HL-60 (cell line): Measurements from ENCODE around the gene FNIP2.

ENCODE experiments used
- DNase-seq, 2 experiments: peaks; one replicate each; pipeline ENCODE4 v3.0.0-alpha.2; 2010 to 2020; ENCODE audit warnings: low read depth in 1 of 2, low spot score in 1 of 2
- H3K27ac ChIP-seq: fragments of 250-450 bp; sonication (Bioruptor Pico); replicated peaks from 2 replicates; pipeline ENCODE4 v1.5.1; 2020; ENCODE audit warnings: mild to moderate bottlenecking, moderate library complexity
- H3K27me3 ChIP-seq: fragments of 250-450 bp; sonication (Bioruptor Pico); 2 replicates; pipeline ENCODE4 v1.5.1; 2021; ENCODE audit warnings: mild to moderate bottlenecking, moderate library complexity; ENCODE audit not compliant: insufficient read depth, poor library complexity, severe bottlenecking
- H3K4me3 ChIP-seq: replicated peaks from 2 replicates; pipeline ENCODE4 v1.5.1; 2011; ENCODE audit warnings: mild to moderate bottlenecking, control low read depth, low read length; ENCODE audit not compliant: insufficient read depth
- CTCF ChIP-seq: IDR thresholded peaks from one replicate; pipeline ENCODE4 v1.5.1; 2011; ENCODE audit warnings: low read length, control low read depth, inconsistent platforms; ENCODE audit not compliant: insufficient read depth
- GABPA ChIP-seq: IDR thresholded peaks from 2 replicates; pipeline ENCODE4 v1.6.1; 2012; ENCODE audit warnings: low read depth
- POLR2AphosphoS5 ChIP-seq: IDR thresholded peaks from 2 replicates; pipeline ENCODE4 v1.6.1; 2012; ENCODE audit warnings: low read depth
- REST ChIP-seq: IDR thresholded peaks from 2 replicates; pipeline ENCODE4 v1.6.1; 2012; ENCODE audit warnings: low read depth; ENCODE audit not compliant: insufficient replicate concordance
- SPI1 ChIP-seq: IDR thresholded peaks from 2 replicates; pipeline ENCODE4 v1.6.1; 2012; ENCODE audit warnings: low read depth, mild to moderate bottlenecking, borderline replicate concordance

The FNIP2 gene

GRCh38 chr4:158837527-158838141, 68.8 kb downstream of the FNIP2 start:
- no peak for DNase-seq
- H3K27me3 ChIP-seq: no peaks in the 10 kb centered on the region
- no peak overlapping the region for H3K27ac ChIP-seq
- TF ChIP-seq SPI1 (no peak), GABPA (no peak), REST (no peak), POLR2AphosphoS5 (no peak), CTCF (no peak)
- no peak overlapping the region for H3K4me3 ChIP-seq

- Histone ChIP-seq H3K4me3 (no peak overlapping the region), H3K27ac (no peak overlapping the region), H3K27me3 (no peaks in the 10 kb centered on the region)
- no peak for TF ChIP-seq REST
- TF ChIP-seq GABPA: no peak
- TF ChIP-seq CTCF: no peak
- no peak for TF ChIP-seq SPI1
- TF ChIP-seq POLR2AphosphoS5: no peak
- no peak for DNase-seq
Observed at GRCh38 chr4:158840131-158840530, 71.3 kb downstream of the FNIP2 start.

GRCh38 chr4:158841540-158841939, 72.7 kb downstream of the FNIP2 start:
- no peak for TF ChIP-seq POLR2AphosphoS5
- TF ChIP-seq SPI1: no peak
- TF ChIP-seq REST: no peak
- TF ChIP-seq CTCF: no peak
- no peak for TF ChIP-seq GABPA
- Histone ChIP-seq H3K4me3 (no peak overlapping the region), H3K27me3 (no peaks in the 10 kb centered on the region), H3K27ac (no peak overlapping the region)
- DNase-seq: no peak
